ENCODE data around the gene POLA2.
A peak's percentile ranks its signal among the peaks of the same experiment; 100 is the strongest.

Gene POLA2

DNA sequence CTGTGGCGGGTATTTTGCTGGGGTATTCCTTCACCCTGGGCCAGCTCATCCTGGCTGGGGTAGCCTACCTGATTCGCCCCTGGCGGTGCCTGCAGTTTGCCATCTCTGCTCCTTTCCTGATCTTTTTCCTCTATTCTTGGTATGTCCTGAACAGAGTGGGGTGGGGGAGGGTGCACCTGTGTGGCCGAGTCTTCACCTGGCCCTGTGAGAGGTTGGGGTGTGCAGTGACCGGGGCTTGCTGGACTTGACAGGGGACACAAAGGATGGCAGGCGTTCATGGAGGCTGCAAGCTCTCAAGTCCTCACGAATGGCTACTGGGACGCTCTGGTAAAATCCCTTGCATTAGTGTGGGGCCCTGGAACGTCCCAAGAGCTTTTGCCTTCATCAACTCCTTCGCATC is 40.7 kb upstream of the POLA2 start:
- TF ChIP-seq ZFP30 (CRISPR knock-in tag; IDR thresholded peaks at IDR 0.05) (no peak), ZNF565 (CRISPR knock-in tag; conservative IDR thresholded peaks at IDR 0.05; ENCODE audit: low read depth) (no peak), ZNF8 (CRISPR knock-in tag; IDR thresholded peaks at IDR 0.05) (no peak), TOX (CRISPR knock-in tag; IDR thresholded peaks at IDR 0.05; ENCODE audit: borderline replicate concordance) (no peak), RARB (CRISPR knock-in tag; IDR thresholded peaks at IDR 0.05) (no peak)
- TF ChIP-seq, protein P1, sequence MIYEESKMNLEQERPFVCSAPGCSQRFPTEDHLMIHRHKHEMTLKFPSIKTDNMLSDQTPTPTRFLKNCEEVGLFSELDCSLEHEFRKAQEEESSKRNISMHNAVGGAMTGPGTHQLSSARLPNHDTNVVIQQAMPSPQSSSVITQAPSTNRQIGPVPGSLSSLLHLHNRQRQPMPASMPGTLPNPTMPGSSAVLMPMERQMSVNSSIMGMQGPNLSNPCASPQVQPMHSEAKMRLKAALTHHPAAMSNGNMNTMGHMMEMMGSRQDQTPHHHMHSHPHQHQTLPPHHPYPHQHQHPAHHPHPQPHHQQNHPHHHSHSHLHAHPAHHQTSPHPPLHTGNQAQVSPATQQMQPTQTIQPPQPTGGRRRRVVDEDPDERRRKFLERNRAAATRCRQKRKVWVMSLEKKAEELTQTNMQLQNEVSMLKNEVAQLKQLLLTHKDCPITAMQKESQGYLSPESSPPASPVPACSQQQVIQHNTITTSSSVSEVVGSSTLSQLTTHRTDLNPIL (CRISPR knock-in tag; IDR thresholded peaks at IDR 0.05; ENCODE audit: low read depth): no peak
- ATAC-seq: no peak

DNA sequence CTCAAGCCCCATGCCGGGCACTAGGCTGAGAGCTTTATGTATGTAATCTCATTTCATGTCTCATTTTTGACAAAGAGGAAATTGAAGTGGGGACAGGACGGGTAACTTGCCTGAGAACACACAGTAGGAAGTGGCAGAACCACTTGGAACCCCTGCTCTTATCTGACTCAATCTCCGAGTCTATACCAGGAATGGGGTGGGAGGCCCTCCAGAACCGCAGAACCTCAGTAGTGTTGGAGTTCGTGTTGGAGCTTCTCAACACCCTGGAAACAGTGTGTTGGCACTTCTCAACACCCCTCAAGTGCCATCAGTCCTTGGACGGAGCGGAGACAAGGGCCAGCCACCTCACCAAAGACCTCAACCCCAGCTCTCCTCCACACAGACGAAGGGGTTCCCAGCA is 38.8 kb upstream of the POLA2 start:
- ATAC-seq: no peak
- TF ChIP-seq ZFP3 (CRISPR knock-in tag; IDR thresholded peaks at IDR 0.05): no peak
- TF ChIP-seq, protein P2, sequence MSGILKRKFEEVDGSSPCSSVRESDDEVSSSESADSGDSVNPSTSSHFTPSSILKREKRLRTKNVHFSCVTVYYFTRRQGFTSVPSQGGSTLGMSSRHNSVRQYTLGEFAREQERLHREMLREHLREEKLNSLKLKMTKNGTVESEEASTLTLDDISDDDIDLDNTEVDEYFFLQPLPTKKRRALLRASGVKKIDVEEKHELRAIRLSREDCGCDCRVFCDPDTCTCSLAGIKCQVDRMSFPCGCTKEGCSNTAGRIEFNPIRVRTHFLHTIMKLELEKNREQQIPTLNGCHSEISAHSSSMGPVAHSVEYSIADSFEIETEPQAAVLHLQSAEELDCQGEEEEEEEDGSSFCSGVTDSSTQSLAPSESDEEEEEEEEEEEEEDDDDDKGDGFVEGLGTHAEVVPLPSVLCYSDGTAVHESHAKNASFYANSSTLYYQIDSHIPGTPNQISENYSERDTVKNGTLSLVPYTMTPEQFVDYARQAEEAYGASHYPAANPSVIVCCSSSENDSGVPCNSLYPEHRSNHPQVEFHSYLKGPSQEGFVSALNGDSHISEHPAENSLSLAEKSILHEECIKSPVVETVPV (CRISPR knock-in tag; IDR thresholded peaks at IDR 0.05): no peak

DNA sequence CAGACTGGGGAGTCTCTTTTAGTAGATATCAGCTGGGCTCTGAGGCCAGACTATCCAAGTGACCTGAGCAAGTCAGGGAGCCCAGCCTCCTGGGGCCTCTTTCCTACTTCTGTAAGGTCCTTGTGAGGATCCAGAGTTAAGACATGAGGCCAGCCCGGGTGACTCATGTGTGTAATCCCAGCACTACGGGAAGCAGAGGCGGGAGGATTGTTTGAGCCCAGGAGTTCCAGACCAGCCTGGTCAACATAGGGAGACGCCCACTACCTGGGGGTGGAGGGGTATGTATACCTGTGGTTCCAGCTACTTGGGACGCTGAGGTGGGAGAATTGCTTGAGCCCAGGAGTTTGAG is 36.9 kb upstream of the POLA2 start:
- peak; percentile 69 for ATAC-seq
- TF ChIP-seq ZFP3 (CRISPR knock-in tag; IDR thresholded peaks at IDR 0.05): no peak
- no peak for TF ChIP-seq ISL1 (CRISPR knock-in tag; IDR thresholded peaks at IDR 0.05)
- TF ChIP-seq ZNF70 (CRISPR knock-in tag; IDR thresholded peaks at IDR 0.05): no peak
- no peak for TF ChIP-seq SNAI2 (CRISPR knock-in tag; IDR thresholded peaks at IDR 0.05)
- no peak for TF ChIP-seq GLIS3 (CRISPR knock-in tag; IDR thresholded peaks at IDR 0.05)
- TF ChIP-seq, protein P1 (CRISPR knock-in tag; IDR thresholded peaks at IDR 0.05; ENCODE audit: low read depth): no peak
- TF ChIP-seq OSR1 (CRISPR knock-in tag; IDR thresholded peaks at IDR 0.05): no peak
- TF ChIP-seq ZC3H10 (CRISPR knock-in tag; IDR thresholded peaks at IDR 0.05): no peak
- TF ChIP-seq, protein P3, sequence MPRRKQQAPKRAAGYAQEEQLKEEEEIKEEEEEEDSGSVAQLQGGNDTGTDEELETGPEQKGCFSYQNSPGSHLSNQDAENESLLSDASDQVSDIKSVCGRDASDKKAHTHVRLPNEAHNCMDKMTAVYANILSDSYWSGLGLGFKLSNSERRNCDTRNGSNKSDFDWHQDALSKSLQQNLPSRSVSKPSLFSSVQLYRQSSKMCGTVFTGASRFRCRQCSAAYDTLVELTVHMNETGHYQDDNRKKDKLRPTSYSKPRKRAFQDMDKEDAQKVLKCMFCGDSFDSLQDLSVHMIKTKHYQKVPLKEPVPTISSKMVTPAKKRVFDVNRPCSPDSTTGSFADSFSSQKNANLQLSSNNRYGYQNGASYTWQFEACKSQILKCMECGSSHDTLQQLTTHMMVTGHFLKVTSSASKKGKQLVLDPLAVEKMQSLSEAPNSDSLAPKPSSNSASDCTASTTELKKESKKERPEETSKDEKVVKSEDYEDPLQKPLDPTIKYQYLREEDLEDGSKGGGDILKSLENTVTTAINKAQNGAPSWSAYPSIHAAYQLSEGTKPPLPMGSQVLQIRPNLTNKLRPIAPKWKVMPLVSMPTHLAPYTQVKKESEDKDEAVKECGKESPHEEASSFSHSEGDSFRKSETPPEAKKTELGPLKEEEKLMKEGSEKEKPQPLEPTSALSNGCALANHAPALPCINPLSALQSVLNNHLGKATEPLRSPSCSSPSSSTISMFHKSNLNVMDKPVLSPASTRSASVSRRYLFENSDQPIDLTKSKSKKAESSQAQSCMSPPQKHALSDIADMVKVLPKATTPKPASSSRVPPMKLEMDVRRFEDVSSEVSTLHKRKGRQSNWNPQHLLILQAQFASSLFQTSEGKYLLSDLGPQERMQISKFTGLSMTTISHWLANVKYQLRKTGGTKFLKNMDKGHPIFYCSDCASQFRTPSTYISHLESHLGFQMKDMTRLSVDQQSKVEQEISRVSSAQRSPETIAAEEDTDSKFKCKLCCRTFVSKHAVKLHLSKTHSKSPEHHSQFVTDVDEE (CRISPR knock-in tag; IDR thresholded peaks at IDR 0.05): no peak
- no peak for TF ChIP-seq ARNTL (CRISPR knock-in tag; IDR thresholded peaks at IDR 0.05; ENCODE audit: borderline replicate concordance, low read depth)

DNA sequence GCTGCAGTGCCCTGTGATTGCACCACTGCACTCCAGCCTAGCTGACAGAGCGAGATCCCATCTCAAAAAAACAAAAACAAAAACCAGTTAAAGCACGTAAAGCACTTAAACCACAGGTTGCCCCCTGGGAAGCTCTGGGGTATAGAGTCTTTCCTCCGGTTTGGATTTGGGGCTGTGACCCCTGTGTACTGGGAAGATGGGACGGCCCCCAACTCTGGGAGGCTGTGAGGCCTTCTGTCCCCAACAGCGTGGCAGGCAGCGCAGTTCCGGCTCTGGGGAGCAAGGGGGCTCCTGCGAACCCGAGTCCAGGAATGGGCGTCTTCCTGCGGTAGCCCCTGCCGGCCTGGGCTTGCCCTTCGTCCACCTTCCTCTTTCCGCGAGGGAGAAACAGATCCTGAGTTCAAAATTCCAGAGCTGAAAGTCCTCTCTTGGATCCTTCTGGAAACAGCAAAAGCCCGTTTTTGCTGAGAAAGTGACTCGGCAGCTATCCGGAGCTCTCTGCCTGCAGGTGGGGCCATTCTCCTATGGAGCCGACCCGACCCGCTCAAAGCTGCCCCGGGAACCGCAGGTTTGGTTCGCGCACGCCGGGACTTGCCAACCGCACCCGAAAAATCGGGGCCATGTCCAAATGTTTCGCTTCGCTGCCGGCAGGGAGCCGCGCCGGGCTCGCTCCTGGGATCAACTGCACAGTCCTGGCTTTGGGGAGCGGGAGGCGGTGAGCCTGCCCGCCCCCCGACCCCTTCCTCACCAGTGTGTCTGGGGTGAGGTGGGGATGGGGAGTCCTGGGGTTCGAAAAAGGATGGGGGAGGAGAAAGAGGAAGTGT is 36.3 kb upstream of the POLA2 start:
- ATAC-seq: peak; percentile 92
- no peak for TF ChIP-seq ISL1 (CRISPR knock-in tag; IDR thresholded peaks at IDR 0.05)
- TF ChIP-seq ZFP30 (CRISPR knock-in tag; IDR thresholded peaks at IDR 0.05): no peak
- TF ChIP-seq ZFP3 (CRISPR knock-in tag; IDR thresholded peaks at IDR 0.05): peak; percentile 56; the same call in 1 of the 2 replicates

DNA sequence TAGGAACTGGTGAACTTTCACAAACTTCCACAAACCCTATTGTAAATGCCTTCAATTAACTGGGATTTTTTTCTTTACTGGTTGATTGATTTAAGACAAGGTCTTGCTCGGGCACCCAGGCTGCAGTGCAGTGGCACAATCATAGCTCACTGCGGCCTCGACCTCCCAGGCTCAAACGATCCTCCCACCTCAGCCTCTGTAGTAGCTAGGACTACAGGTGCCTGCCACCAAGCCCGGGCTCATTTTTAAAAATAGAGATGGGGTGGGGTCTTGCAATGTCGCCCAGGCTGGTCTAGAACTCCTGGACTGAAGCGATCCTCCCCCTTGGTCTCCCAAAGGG is 35.7 kb upstream of the POLA2 start:
- ATAC-seq: no peak

More for the DNA sequence above, 35.7 kb upstream of the POLA2 start:
- TF ChIP-seq, protein P1 (CRISPR knock-in tag; IDR thresholded peaks at IDR 0.05; ENCODE audit: low read depth): no peak

All from SK-N-SH treated with all-trans-retinoic acid at 6 μM for 48 hours (cell line).